ENCODE measurements around the gene RNASEL. TPM values are rescaled to one million over a fixed set of nuclear protein-coding genes. Genes with fewer than 3 reads are reported as not detected.
"Not testable (repeated sequence)": the region's sequence is repeated elsewhere in the genome, so short reads cannot be mapped to it uniquely, and the experiment has no call there.

The RNASEL gene
- total RNA-seq, 2 experiments from 2014 or later: 5.7 to 6.0 TPM

DNA sequence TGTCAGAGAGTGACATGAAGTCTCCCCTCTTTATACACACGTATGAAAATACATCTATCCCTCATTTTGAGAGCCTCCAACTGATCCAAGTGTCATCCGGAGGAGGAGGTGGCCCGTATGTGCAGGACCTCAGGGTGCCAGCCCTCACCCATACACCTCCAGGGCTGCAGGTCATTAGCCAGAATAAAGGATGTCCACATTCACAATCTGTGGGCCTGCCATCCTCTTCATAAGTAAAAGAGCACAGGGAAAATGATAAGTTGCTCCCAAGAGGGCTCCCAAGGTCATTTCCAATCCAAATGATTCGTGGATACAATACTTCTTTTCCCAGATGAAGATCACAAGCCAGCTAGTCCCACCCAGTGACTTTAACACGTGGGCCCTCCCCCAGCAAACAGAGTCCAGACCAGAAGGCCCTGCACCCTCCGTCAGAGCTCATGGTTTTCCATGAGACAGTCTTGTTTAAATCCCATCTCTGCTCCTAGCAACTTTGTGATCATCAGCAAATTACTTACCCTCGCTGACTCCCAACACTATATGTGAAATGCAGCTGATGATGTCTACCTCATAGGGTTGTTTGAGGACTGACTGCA lies 28.6 kb downstream of the RNASEL start:
- Mint-ChIP-seq H3K27me3 (ENCODE audit: low read depth) (peaks cover 4% of the 10 kb centered on the region), H3K36me3 (ENCODE audit: low read depth) (no peaks in the 10 kb centered on the region), H3K9me3 (ENCODE audit: insufficient read depth) (no peaks in the 10 kb centered on the region), H3K27ac (no peak overlapping the region), H3K4me3 (no peak overlapping the region), H3K4me1 (ENCODE audit: low read depth) (no peaks in the 10 kb centered on the region)
- DNase-seq (no peak), ATAC-seq (no peak)
- POLR2A ChIA-PET: no interaction called here
- CTCF ChIA-PET: no interaction called here

DNA sequence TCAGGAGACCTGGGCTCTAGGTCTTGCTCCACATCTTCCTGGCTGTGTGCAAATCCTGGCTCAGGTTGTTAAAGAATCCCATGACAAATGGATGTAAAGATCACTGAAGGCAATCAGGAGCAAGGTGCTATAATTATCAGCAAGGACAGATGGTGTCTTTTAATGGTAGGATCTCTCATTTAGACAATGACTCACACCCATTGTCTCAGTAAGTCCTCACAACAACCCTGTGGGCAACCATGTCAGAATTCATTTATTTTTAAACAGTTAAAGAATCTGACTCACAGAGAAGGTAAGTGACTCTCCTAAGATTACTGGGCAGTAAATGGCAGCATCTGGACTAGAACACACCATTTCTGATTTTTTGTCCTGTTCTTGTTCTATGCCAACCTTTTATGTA lies 32.8 kb downstream of the RNASEL start:
- no peak overlapping the region for H3K4me3 Mint-ChIP-seq
- ATAC-seq (no peak), DNase-seq (no peak)
- ChIA-PET CTCF (no interaction called here), POLR2A (no interaction called here)
- H3K4me1 Mint-ChIP-seq (ENCODE audit: low read depth): no peaks in the 10 kb centered on the region
- H3K27me3 Mint-ChIP-seq (ENCODE audit: low read depth): no peaks in the 10 kb centered on the region
- no peak overlapping the region for H3K27ac Mint-ChIP-seq
- no peaks in the 10 kb centered on the region for H3K36me3 Mint-ChIP-seq (ENCODE audit: low read depth)
- no peaks in the 10 kb centered on the region for H3K9me3 Mint-ChIP-seq (ENCODE audit: insufficient read depth)

DNA sequence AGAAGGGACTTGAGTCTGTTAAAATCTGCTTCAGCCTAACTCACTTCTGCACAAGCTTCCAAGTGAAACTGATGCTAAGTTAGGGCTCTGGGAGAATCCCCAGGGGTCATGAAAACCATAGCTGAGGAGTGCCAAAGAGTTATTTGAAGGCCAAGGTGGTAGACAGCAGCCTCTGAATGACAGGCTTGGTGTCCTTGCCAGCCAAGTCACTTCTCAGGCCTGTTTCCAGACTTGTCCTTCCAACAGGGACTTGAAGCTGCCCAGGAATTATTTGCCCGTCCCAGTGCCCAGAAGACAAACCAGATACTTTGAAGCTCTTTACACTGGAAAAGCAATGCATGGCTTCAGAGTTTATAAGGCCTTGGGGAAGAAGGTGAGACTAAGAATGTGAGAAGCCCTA lies 33.6 kb downstream of the RNASEL start:
- H3K4me1 Mint-ChIP-seq (ENCODE audit: low read depth): no peaks in the 10 kb centered on the region
- POLR2A ChIA-PET: no interaction called here
- no peak for DNase-seq
- no peak overlapping the region for H3K4me3 Mint-ChIP-seq
- no peaks in the 10 kb centered on the region for H3K36me3 Mint-ChIP-seq (ENCODE audit: low read depth)
- H3K27ac Mint-ChIP-seq: no peak overlapping the region
- CTCF ChIA-PET: no interaction called here
- no peak for ATAC-seq
- no peaks in the 10 kb centered on the region for H3K9me3 Mint-ChIP-seq (ENCODE audit: insufficient read depth)
- H3K27me3 Mint-ChIP-seq (ENCODE audit: low read depth): no peaks in the 10 kb centered on the region

DNA sequence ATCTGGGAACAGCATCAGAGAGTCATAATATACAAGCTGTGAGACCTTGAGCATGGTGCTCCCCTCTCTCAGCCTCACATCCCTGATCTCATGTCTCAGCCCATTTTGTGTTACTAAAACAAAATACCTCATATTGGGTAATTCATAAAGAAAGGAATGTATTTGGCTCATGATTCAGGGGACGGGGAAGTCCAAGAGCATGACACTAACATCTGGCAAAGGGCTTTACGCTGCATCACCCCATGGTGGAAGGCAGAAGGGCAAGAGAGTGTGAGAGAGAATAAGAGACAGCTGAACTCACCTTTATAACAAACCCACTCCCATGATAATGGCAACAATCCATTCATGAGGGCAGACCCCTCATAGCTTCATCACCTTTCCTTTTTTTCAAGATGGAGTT lies 36.5 kb downstream of the RNASEL start:
- POLR2A ChIA-PET: no interaction called here
- Mint-ChIP-seq H3K4me3 (no peak overlapping the region), H3K36me3 (ENCODE audit: low read depth) (no peaks in the 10 kb centered on the region), H3K9me3 (ENCODE audit: insufficient read depth) (no peaks in the 10 kb centered on the region), H3K27me3 (ENCODE audit: low read depth) (no peaks in the 10 kb centered on the region), H3K27ac (no peak overlapping the region), H3K4me1 (ENCODE audit: low read depth) (no peaks in the 10 kb centered on the region)
- ATAC-seq (no peak), DNase-seq (no peak)
- CTCF ChIA-PET: no interaction called here

DNA sequence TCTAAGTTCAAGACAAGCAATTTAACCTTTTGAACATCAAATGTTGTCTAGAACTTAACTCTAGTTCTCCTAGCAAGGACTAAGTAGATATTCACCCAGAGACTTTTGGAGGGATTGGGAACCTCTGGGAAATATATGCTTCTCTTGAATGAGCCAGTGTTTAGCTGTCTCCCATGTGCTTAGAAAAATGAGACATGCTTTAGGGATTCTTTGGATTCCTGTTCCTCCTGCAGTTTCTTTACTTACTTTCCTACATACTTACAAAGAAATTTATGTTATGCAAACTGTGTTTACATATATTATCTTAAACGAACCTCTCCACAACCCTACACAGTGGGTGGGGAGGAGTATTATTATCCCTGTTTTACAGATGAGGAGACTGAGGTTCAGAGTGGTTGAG lies 39.2 kb downstream of the RNASEL start:
- ATAC-seq (no peak), DNase-seq (no peak)
- ChIA-PET POLR2A (no interaction called here), CTCF (no interaction called here)
- Mint-ChIP-seq H3K36me3 (ENCODE audit: low read depth) (no peaks in the 10 kb centered on the region), H3K4me1 (ENCODE audit: low read depth) (no peaks in the 10 kb centered on the region), H3K27ac (no peak overlapping the region), H3K9me3 (ENCODE audit: insufficient read depth) (no peaks in the 10 kb centered on the region), H3K4me3 (no peak overlapping the region), H3K27me3 (ENCODE audit: low read depth) (peaks cover 5% of the 10 kb centered on the region)

DNA sequence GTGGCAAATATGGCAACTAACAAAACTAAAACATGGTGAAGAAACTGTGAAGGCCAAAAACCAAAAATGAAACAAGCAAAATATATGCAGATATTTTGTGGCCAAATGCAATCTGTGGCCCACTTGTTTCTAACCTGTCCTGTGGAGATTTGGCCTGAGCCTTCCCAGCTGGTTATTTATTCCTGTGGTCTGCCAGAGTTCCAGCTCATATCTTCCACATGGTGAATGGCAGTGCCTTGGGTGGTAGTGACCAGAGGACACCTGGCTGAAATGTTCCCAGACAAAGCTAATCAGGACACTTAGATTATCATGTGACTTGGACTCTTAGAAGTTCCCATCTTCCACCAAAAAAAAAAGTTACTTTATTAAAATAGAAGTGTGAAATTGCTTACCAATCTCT lies 39.7 kb downstream of the RNASEL start:
- no peaks in the 10 kb centered on the region for H3K4me1 Mint-ChIP-seq (ENCODE audit: low read depth)
- H3K36me3 Mint-ChIP-seq (ENCODE audit: low read depth): no peaks in the 10 kb centered on the region
- no peak overlapping the region for H3K4me3 Mint-ChIP-seq
- CTCF ChIA-PET: no interaction called here
- H3K9me3 Mint-ChIP-seq (ENCODE audit: insufficient read depth): no peaks in the 10 kb centered on the region
- DNase-seq: no peak
- ATAC-seq: no peak
- H3K27me3 Mint-ChIP-seq (ENCODE audit: low read depth): peaks cover 8% of the 10 kb centered on the region
- POLR2A ChIA-PET: no interaction called here
- no peak overlapping the region for H3K27ac Mint-ChIP-seq

DNA sequence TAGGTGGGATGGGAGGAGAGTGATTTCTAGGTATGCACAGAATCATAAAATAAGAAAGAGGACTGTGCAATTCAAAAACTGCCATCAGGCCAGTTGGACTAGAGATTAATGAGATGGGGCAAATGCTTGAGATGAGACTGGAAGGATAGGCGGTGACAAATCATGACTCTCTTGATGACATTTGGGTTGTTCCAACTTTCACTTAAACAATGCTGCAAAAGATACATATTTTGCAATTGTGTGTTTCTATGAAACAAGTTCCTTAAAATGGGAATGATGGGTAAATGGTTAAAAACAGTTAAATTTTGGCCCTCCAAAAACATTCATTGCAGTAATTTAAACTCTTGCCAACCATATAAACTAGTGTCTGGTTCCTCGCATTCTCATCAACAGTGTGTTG lies 55.2 kb downstream of the RNASEL start:
- Mint-ChIP-seq H3K36me3 (ENCODE audit: low read depth) (no peaks in the 10 kb centered on the region), H3K27ac (no peak overlapping the region), H3K4me3 (no peak overlapping the region), H3K4me1 (ENCODE audit: low read depth) (no peaks in the 10 kb centered on the region), H3K27me3 (ENCODE audit: low read depth) (peaks cover 10% of the 10 kb centered on the region), H3K9me3 (ENCODE audit: insufficient read depth) (no peaks in the 10 kb centered on the region)
- no peak for DNase-seq
- ATAC-seq: no peak
- CTCF ChIA-PET: no interaction called here
- POLR2A ChIA-PET: no interaction called here

DNA sequence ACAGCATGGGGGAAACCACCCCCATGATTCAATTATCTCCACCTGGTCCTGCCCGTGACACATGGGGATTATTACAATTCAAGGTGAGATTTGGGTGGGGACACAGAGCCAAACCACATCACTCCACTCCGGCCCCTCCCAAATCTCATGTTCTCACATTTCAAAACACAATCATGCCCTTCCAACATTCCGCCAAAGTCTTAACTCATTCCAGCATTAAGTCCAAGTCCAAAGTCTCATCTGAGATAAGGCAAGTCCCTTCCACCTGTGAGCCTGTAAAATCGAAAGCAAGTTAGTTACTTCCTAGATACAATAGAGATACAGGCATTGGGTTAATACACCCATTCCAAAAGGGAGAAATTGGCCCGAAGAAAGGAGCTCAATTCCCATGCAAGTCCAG lies 60.9 kb downstream of the RNASEL start:
- peaks cover 11% of the 10 kb centered on the region for H3K27me3 Mint-ChIP-seq (ENCODE audit: low read depth)
- H3K27ac Mint-ChIP-seq; ATAC-seq; H3K4me1 Mint-ChIP-seq (ENCODE audit: low read depth); DNase-seq; H3K36me3 Mint-ChIP-seq (ENCODE audit: low read depth); H3K4me3 Mint-ChIP-seq; CTCF ChIA-PET; POLR2A ChIA-PET: not testable (repeated sequence)
- peaks cover 15% of the 10 kb centered on the region for H3K9me3 Mint-ChIP-seq (ENCODE audit: insufficient read depth)

DNA sequence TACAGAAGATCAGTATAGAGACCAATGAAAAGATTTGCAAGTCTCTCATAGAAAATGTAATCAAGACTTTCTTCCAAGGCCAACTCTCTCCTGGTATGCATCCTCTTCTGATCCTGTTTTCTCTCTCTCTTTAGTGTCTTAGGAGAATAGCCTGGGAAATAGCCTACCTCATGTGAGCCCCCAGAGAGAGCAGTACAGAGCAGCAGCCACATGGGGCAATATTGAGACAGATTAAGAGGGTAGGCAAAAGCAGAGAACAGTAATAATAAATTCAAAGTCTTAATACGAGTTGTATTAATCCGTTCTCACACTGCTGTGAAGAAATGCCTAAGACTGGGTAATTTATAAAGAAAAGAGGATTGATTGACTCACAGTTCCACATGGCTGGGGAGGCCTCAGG lies 61.4 kb downstream of the RNASEL start:
- Mint-ChIP-seq H3K9me3 (ENCODE audit: insufficient read depth) (peaks cover 15% of the 10 kb centered on the region), H3K4me3 (no peak overlapping the region), H3K27me3 (ENCODE audit: low read depth) (peaks cover 11% of the 10 kb centered on the region), H3K36me3 (ENCODE audit: low read depth) (no peaks in the 10 kb centered on the region), H3K4me1 (ENCODE audit: low read depth) (no peaks in the 10 kb centered on the region), H3K27ac (no peak overlapping the region)
- CTCF ChIA-PET: no interaction called here
- POLR2A ChIA-PET: no interaction called here
- DNase-seq (no peak), ATAC-seq (no peak)

DNA sequence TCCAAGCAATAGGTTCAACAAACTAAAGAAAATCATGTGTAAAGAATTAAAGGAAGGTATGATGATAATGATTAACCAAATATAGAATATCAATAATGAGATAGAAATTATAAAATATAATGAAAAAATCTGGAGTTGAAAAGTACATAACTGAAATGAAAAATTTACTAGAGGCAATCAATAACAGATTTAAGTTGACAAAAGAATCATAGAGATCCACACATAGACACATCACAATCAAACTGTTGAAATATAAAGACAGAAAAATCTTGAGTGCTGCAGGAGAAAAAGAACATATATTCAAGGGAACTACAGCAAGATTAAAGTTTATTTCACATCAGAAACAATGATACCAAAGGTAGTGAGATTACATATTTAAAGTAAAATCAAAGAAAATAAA lies 63.7 kb downstream of the RNASEL start:
- ATAC-seq (no peak), DNase-seq (no peak)
- no peak overlapping the region for H3K27ac Mint-ChIP-seq
- CTCF ChIA-PET: no interaction called here
- H3K36me3 Mint-ChIP-seq (ENCODE audit: low read depth): no peaks in the 10 kb centered on the region
- no peak overlapping the region for H3K4me3 Mint-ChIP-seq
- peaks cover 10% of the 10 kb centered on the region for H3K27me3 Mint-ChIP-seq (ENCODE audit: low read depth)
- peaks cover 15% of the 10 kb centered on the region for H3K9me3 Mint-ChIP-seq (ENCODE audit: insufficient read depth)
- POLR2A ChIA-PET: no interaction called here
- no peaks in the 10 kb centered on the region for H3K4me1 Mint-ChIP-seq (ENCODE audit: low read depth)

Other genes starting within 250 kb of the RNASEL start
- gene GLUL, start 197.5 kb downstream of the RNASEL start, total RNA-seq: 10 to 100 TPM; 97.5 to 98.0 TPM
- not detected for gene TEDDM1, start 188.6 kb downstream of the RNASEL start, total RNA-seq
- gene RGSL1, start 139.1 kb downstream of the RNASEL start, total RNA-seq: not detected
- gene RGS16, start 15.1 kb upstream of the RNASEL start, total RNA-seq: under 1 TPM; 0.63 to 0.66 TPM
- gene RGS8, start 95.3 kb upstream of the RNASEL start, total RNA-seq: not detected
- 1 to 10 TPM; 1.1 to 1.7 TPM for gene NPL, start 200.5 kb upstream of the RNASEL start, total RNA-seq

All from activated CD8-positive, alpha-beta T cell treated with anti-CD3 and anti-CD28 coated beads, Interleukin-2, amount 10 ng/mL, durations not matched to agents 7 days and 5 days (primary cell).